ENCODE results near the gene TMEM42.

TMEM42 gene

DNA sequence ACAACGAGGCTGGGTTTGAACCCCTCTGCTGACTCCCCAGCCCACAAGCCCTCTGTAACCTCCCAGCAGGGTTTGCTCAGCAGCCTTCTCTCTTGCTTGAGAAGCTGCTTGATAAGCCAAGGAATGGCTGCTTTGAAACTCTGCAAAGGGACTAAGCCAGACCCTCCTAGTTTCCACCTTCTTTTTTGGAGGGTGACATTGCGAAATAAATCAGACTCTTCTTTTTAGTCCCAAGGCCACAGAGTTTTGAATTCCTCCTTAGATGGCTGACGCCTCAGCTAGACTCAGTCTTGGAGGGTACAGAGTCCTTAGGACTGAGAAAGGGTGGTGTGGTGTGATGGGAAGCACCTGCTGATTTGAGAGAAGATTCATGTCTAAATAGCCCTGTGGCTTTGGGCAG, 13.9 kb downstream of the TMEM42 start:
- DNase-seq, result no peak

DNA sequence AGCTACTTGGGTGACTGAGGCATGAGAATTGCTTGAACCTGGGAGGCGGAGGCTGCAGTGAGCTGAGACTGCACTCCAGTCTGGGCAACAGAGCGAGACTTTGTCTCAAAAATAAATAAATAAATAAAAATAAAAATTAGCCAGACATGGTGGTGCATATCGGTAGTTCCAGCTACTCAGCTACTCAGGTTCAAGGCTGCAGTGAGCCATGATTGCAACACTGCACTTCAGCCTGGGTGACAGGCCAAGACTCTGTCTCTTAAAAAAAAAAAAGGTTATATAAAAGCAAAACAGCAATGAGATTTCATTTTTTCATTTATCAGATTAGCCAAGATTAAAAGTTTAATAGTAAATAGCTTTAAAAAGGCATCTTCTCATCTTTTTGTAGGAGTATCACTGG, 15.6 kb downstream of the TMEM42 start:
- no peak for DNase-seq

DNA sequence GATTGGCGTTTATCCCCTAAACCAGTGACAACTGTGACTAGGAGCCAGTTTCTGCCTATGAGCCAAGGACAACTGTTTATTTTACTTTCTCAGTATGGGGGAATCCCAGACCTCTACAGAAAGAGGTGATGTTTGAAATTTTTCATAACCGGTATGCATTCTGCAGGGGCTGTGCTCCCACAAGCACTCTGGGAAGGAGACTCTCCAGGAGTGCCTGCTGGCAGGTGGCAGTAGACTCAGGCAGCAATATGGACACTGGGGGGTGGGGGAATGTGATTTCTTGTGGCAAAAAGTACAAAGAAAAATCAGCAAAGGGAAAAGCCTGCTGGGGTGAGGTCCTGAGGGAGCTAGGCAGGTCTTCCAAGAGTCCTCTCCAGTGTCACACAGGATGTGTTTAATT, 18.6 kb downstream of the TMEM42 start:
- no peak for DNase-seq

DNA sequence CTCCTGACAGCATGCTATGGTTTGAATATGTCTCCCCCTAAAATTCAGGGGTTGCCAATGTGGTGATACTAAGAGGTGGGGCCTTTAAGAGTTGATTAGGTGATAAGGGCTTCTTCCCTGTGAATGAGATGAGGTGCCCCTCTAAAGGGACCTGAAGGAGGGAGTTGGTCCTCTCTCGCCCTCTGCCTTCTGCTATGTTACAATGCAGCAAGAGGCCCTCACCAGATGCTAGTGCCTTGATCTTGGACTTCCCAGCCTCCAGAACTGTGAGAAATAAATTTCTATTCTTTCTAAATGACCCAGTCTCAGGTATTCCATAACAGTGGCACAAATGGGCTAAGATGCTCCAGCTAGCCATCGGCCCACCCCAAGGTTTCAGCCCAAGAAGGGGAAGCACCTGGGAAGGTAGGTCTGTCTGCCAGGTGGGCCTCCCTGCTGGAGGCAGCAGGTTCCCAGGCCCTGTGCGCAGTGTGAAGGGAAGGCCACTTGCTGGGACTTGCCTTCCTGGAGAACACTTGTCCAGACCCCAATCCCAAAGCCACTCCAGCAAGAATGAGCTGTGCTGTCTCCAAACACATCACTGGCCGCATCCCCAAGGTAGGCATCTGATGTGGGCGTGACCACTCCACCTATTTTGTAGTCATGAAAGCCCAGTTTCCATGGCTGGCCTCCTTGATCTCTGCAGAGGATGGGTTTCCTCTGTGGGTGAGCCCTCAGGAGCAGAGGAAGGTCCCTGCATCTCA, 21.7 kb downstream of the TMEM42 start:
- no peak for DNase-seq

DNA sequence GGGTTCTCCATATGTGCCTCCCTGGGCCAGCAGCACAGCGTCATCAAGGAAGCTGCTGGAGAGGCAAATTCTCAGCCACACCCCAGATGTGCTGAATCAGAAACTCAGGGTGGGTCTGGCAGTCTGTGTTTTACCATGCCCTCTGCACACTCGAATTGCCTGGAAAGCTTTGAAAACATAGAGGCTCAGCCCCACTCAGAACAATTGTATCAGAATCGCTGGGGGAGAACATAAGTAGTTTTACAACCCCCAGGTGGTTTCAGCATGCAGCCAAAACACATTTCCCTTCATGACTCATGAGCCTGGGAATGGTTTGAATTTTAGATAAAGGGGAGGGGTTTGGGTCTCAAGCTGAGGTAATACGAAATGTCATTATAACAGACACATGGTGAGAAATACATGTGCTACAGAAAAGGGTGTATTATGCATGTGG, 22.3 kb downstream of the TMEM42 start:
- no peak for DNase-seq

DNA sequence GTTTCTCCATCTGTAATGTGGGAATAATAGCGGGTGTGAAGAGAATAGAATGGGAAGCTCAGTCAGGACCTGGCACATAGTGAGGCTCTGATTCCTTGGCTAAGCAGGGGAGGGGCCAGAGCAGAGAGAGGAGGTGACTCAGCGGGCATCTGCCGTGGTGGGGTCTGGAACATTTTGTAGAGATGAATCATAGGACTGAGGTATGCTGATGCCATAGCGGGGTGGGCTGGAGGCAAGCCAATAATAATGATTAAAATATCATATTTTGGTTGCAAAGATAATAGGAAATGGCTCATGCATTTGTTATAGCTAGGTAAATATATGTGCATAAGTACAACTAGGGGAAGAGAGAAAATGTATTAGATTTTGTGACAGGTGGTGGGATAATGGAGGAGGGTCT, 23.9 kb downstream of the TMEM42 start:
- no peak for DNase-seq

DNA sequence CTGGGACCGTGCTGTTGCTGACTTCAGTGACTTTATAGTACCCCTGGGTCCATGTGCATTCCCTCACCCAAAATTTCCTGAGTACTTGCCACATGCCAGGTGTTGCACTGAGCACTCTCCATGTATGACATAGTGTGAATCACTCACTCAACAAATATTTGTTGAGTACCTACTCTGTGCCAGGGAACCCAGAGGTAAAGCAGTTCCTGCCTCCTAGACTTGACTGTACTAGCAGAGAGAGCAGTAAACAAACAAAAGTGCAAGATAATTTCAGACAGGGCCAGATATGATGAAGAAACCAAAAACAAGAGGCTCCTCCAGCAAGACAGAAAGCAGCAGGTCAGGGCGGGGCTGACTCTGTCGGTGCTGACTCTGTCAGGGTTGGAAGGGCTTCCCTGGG, 24.8 kb downstream of the TMEM42 start:
- no peak for DNase-seq

DNA sequence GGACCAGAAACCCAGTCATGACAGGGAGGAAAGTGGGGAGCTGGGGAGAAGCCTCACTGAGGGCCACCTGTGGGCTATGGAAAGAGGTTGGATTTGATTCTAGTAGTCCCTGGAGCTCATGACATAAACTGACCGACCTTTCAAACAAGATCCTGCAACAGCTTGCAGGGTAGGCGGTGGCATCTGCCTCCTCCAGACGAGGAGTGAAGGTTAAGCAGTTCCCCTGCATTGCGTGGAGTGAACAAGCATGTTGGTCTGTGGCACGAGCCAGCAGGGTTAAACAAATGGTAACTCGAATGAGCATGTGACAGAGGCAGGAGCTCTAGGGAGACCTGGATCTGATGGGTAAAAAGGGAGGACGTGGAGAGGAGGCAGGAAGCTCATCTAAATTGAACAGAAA, 25.4 kb downstream of the TMEM42 start:
- no peak for DNase-seq

DNA sequence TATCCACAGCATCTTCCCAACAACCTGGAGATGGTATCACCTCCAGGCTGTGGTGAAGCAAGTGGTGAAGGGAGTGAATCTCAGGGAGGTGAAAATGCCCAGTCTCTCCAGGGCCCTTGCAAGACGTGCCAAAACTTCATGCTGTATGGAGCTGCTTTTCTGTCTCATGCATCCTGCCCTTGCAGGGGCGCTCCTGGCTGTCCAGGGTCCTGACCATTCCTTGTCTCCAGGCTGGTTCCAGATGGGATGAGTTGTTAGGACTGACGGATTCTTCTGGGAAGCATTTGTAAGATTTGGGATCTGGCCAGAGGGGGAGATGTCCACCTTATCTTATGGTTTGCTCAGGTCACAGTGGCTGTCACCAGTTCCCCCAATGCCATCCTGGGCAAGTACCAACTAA, 28.5 kb downstream of the TMEM42 start:
- no peak for DNase-seq

DNA sequence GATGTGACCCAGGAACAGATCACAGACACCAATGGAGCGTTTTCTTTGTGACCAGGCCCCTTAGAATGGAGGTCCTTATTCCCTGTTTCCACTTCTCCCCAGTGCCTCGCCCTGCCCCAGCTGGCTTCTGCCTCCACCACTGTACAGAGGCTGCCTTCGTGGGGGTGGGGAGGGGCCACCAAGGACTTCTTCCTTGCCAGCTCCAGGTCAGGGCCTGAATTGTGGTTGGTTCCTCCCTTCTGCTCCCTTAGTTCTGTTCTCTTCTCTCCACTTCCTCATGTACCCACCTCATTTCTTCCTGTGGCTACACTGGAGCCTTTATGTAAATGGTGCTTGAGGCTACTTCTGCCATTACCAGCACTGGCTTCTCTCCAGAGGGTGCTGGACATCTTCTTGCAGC, 29.1 kb downstream of the TMEM42 start:
- DNase-seq, result no peak

DNA sequence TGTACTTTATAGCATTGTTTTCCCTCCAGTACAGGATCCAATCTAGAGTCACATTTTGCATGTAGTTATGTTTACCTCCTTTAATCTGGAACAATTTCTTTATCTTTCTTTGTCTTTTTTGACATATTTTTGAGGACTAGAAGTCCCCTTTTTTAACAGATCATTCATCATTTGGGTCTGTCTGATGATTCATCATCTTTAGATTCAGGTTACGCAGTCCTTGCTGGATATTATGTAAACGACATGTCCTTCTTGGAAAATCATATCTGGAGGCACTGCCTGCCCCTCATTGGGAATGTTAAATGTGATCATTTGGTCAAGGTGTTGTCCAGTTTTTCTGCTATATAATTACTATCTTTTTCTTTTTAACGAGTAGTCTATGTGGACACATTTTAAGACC, 31.0 kb downstream of the TMEM42 start:
- DNase-seq, result no peak

DNA sequence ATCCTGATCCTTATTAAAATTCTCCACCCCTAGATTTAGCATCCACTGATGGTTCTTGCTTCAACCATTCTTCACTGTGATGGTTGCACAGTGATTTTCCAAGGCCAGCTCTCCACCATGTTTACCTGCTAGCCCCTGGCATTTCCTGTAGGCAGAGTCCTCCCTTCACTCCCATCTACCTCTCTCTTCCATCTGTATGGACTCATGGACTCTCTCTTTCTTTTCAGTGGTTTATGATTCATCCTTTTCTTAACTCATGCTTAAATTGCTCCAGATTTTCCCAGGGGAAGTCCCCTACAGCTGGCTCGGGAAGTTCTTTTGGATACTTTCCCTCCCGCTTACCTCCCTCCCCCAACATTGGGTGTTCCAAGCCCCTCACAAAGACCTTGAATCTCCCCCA, 31.4 kb downstream of the TMEM42 start:
- no peak for DNase-seq

DNA sequence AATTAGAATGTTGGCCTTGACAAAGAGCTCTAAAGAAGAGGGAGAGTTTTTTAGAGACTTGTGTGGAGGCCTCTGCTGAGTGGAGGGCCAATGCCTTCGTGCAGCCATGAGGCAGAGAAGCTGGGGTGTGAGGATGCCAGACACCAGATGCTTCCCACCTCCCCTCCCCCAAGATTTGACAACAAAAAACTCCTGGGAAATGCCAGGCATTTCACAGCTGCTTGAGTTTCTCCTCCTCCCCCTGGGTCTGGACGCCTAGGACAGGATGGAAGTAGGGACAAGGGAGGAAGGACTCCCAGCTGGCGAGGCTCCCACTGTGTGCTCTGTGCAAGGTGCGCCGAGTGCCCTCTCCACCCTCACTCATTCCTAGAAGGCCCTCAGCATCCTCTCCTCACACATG, 32.8 kb downstream of the TMEM42 start:
- no peak for DNase-seq

DNA sequence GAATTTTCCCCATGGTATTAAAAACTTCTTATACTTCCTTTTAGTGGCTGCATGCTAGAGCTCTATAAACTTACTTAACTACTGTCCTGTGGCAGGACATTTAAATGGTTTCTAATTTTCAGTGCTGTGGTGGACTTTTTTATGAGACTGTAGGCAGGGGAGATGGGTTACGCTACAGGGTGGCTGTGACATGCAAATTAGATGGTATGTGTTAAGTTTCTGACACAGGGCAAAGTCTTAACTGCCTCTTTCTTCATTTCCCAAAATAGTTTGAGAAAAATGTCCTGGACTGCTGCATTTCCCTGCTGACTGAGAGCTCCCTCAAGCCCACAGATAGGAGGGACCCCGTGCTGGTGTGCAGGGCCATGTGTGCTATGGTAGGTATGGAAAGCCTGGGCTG, 34.7 kb downstream of the TMEM42 start:
- no peak for DNase-seq

DNA sequence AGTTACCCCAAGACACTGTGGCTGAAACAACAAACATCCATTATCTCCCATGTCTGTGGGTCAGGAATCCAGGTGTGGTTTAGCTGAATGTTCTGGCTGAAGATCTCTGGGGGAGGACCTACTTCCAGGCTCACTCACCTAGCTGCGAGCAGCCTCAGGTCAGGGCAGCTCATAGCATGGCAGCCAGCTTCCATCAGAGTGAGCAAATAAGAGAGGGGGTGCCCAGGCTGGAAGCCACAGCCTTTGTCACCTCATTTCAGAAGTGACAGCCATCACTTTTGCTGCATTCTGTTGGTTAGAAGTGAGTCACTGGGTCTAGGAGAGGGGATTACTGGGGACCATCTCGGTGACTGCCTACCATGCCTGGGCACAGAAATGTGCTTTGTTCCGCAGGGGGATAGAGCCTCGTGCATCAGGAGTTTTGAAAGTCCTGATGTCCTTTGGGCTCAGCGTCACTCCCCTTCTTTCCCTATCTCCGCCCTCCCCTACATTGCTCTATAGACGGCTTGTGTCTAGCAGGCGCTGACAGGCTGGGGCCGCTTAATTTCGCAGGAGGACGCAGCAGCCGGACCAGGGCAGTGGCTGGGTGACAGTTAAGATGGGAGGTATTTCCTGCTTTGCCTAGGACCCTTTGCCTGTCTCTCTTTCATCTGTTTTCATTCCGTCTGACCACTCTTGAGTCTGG, 38.1 kb downstream of the TMEM42 start:
- no peak for DNase-seq

DNA sequence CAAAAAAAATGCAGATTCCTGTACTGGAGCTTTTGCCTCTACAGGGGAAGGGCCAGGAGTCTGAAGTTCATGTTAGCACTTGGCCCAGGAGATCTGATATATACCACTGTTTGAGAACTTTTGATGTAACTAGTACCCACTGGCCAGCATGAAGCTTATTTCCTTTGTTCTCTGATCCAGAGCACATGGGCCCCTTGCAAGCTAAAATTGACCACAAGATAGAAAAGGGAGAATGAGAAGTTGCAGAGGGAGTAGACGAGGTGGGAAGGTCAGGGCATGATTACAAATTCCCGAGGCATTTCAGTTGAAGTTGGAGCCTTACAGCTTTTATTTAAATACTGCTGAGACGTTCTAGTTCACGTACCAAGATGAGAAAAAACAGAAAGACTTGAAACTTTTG, 40.9 kb downstream of the TMEM42 start:
- no peak for DNase-seq

DNA sequence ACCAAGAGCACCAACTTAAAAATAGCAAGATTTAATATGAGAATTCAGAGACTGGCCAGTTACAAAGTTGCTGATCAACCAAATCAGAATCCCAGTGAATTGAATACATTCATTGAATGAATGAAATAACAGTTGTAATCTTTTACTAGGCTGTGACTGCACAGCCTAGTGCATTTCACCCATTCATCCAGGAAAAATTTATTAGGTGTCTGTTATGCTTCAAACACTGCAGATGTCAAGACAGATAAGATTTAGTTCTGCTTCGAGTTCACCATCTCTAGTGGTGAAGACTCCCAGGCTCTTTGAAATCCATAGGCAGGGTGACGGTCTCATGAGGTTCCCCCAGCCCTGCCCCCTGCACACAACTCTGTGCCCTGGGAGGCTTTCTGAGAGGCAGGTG, 41.6 kb downstream of the TMEM42 start:
- no peak for DNase-seq

DNA sequence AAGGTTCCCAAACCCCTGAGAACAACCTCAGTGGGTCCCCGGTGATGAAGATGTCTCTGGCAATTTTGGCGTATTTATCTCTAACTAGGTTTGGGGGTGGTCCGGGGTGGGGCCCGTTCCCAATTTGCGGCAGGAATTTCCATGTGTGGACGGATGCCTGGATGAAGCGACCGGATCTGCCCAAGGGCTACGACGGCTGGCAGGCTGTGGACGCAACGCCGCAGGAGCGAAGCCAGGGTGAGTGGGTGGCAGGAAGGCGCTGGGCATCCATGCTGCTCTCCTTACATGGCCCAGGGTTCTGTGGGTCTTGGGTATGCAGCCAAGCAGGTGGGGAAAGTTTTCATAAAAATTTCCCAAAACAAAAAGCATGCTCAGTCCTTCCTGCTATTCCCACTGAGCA, 42.0 kb downstream of the TMEM42 start:
- DNase-seq, result no peak

DNA sequence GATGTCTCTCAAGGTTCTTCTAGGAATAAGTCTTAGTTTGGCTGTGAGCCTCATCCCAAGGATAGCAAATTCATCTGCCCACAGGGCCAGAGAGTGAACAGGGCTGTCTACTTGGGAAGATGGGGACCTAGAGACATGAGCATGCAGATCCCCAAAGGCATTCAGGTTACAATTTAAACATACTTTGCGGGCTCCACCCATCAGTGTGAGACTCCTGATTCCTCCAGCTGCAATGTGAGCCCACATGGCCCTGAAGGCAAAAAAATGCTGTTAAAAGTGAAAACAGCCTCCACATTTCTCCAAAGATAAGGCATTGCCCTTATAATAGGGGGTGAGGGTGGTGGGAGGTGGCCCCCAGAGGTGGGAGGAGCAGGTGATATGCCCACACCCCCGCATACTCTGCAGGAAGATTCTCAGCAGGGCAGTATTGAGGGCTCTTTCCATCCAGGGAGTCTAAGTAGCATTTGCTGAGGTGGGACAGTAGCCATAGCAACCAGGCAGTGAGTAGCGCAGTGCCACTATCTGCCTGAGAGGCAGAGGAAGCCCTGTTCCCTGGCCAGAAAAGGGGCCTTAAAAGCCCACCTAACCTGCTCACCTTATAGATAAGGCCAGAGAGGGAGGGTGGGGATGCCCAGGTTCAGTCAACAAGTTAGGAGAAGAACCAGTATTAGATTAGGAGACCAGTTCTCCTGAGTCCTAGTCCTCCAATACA, 43.9 kb downstream of the TMEM42 start:
- no peak for DNase-seq

DNA sequence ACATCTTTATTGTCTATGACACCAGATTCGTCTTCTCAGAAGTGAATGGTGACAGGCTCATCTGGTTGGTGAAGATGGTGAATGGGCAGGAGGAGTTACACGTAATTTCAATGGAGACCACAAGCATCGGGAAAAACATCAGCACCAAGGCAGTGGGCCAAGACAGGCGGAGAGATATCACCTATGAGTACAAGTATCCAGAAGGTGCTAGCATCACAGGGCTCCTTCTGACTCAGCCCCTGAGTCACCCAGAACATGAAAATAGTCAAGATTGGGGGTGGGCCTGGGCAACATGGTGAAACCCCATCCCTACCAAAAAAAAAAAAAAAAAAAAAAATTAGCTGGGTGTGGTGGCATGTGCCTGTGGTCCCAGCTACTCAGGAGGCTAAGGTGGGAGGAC, 45.3 kb downstream of the TMEM42 start:
- DNase-seq, result no peak

DNA sequence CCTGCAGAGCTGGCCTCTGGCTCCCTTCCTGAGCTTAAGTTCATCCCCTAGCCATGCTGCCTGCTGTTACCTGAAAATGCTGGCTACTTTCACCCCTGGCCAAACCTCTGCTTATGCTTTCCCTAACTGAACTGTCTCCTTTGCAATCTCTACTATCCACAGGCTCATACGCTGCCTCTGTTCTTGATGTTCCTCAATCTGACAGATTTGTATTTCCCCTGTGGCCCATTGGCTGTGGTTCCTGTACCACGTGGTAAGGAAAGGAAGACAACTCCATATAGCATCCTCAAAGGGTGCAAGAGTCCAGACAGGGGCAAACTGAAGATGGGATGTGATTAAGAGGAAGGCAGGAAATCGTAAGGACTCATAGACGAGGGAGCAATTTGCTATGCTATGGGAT, 45.9 kb downstream of the TMEM42 start:
- DNase-seq, result no peak

DNA sequence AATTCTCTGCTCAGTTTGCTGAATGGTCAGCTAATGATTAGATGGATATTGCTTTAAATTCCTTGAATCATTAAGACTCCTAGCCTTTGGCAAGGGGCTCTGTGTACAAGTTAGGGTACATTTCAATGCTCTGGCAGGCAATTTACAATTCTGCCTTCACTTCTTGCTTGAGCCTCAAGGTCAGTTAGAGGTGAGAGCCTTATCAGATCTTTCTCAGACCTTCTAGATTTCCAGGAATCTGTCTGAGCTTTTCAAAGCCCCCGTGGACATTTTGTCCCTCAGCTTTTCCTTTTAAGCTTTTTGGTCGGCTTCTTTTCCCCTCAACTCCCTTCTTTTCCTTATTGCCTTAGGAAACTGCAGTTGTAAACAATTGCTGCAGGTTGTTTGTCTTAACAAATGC, 47.4 kb downstream of the TMEM42 start:
- no peak for DNase-seq

DNA sequence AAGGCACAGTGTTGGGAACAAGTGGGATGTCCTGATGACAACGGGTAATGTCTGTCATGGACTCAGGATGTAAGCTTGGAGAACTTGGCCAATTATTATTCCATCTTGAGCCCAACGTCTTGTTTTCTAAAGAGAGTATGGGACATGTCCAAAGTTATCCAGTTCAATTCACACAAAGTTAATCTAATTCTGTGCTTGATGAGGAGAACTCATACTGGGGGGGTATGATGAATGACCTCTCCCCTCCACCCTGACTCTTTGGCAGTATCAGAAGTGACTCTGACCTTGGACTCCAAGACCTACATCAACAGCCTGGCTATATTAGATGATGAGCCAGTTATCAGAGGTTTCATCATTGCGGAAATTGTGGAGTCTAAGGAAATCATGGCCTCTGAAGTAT, 49.0 kb downstream of the TMEM42 start:
- DNase-seq, result no peak

DNA sequence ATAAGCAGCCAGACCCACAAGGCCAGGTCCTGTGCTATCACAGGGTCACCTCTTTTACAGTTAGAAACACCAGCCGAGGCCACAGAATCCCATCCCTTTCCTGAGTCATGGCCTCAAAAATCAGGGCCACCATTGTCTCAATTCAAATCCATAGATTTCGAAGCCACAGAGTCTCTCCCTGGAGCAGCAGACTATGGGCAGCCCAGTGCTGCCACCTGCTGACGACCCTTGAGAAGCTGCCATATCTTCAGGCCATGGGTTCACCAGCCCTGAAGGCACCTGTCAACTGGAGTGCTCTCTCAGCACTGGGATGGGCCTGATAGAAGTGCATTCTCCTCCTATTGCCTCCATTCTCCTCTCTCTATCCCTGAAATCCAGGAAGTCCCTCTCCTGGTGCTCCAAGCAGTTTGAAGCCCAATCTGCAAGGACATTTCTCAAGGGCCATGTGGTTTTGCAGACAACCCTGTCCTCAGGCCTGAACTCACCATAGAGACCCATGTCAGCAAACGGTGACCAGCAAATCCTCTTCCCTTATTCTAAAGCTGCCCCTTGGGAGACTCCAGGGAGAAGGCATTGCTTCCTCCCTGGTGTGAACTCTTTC, 52.3 kb downstream of the TMEM42 start:
- peak; percentile 50 to 59 for DNase-seq

Data from activated CD4-positive, alpha-beta T cell treated with anti-CD3 and anti-CD28 coated beads for 4 hours (primary cell).